Measurements from ENCODE around the gene KRTAP5-3.
"Not testable (repeated sequence)": the region's sequence is repeated elsewhere in the genome, so short reads cannot be mapped to it uniquely, and the experiment has no call there.

- TF ChIP-seq EZH2phosphoT487 (IDR thresholded peaks at IDR 0.05; ENCODE audit: low read depth, severe bottlenecking, unreplicated experiment); CTCF (IDR thresholded peaks at IDR 0.05; ENCODE audit: poor library complexity); EZH2 (IDR thresholded peaks at IDR 0.05; ENCODE audit: borderline replicate concordance): not testable (repeated sequence)
Observed at GRCh38 chr11:1598406-1598805, 9.9 kb downstream of the KRTAP5-3 start.

Measured in hepatocyte (in vitro differentiated cells).